Measurements from ENCODE around the gene RYR2.

DNA sequence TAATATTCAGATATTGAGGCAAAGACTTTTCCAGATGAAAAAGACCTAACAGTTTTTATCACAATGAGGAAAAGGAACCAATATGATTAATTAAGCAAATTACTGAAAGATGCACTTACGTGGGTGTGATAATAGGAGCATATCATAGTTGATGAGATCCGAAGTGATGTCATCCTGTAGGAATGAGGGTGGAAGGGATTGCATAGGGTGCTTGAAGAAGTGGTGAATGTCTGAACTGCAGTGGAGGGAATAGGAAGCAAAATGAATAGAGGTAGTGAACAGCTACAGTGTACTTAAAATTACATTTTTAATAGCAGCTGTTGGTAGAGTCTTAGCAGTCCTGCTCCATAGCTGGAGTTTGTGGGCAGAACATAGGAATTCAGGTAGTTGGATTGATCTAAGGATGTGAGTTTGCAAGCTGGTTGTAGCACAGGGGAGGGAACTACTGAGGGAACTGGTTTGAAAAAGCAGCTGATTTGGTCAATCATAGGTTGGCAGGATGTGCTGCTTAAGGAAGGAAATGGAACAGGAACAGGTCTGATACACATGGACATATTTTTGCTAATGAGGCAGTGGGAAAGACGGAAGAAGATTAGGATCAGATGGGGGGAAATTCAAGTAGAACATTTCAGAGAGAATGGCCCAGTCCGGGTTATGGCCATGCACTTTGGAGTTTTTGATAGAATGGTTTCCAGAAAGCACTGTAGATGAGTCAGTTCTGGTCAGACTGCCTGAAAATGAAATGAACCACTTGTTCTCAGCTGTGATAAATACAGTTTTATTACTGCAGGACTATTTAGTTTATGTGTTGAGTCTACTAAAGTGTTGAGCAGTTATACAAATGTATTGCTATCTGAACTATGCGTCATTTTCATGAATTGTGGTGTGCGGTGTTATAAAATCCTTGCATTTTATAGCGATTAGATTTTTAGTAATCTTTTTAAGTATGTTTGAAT, 155.8 kb downstream of the RYR2 start:
- TF ChIP-seq EZH2 (IDR thresholded peaks at IDR 0.05; ENCODE audit: borderline replicate concordance), result no peak
- TF ChIP-seq, protein P1, sequence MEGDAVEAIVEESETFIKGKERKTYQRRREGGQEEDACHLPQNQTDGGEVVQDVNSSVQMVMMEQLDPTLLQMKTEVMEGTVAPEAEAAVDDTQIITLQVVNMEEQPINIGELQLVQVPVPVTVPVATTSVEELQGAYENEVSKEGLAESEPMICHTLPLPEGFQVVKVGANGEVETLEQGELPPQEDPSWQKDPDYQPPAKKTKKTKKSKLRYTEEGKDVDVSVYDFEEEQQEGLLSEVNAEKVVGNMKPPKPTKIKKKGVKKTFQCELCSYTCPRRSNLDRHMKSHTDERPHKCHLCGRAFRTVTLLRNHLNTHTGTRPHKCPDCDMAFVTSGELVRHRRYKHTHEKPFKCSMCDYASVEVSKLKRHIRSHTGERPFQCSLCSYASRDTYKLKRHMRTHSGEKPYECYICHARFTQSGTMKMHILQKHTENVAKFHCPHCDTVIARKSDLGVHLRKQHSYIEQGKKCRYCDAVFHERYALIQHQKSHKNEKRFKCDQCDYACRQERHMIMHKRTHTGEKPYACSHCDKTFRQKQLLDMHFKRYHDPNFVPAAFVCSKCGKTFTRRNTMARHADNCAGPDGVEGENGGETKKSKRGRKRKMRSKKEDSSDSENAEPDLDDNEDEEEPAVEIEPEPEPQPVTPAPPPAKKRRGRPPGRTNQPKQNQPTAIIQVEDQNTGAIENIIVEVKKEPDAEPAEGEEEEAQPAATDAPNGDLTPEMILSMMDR (IDR thresholded peaks at IDR 0.05; ENCODE audit: poor library complexity), result no peak

All from hepatocyte (in vitro differentiated cells).